CD4-positive, alpha-beta T cell (primary cell): Measurements from ENCODE around the gene IGSF10. TPM values are rescaled to one million over a fixed set of nuclear protein-coding genes. Genes with fewer than 3 reads are reported as not detected.
A peak's percentile ranks its signal among the peaks of the same experiment; 100 is the strongest.

Source experiments
- ATAC-seq: fragments of 200-7000 bp; cut with Tn5 transposase; one replicate; pipeline ENCODE4 v1.10.0; 2022; ENCODE audit warnings: mild to moderate bottlenecking; ENCODE audit not compliant: poor library complexity
- CTCF ChIA-PET: fragments of 350-600 bp; sonication (Branson Sonifier 250); formaldehyde crosslinking; loops from one replicate; lab custom pipeline; 2021; ENCODE audit warnings: antibody characterized with exemption, inconsistent platforms; lab: Charles Lee
- POLR2A ChIA-PET: fragments of 350-600 bp; sonication (Branson Sonifier 250); formaldehyde crosslinking; loops from one replicate; lab custom pipeline; 2021; ENCODE audit warnings: antibody characterized with exemption, inconsistent platforms; lab: Charles Lee
- DNase-seq, 14 experiments: peaks; one replicate each; pipeline ENCODE4 v3.0.0-alpha.2; 2013 to 2020; ENCODE audit warnings: mixed read lengths in 2 of 14
- H3K27ac ChIP-seq, 2 donors: one replicate each; pipeline versions ENCODE4 v1.5.1 to v1.7.0; 2013; ENCODE audit warnings: low read length in 2 of 2, low read depth in 1 of 2, mild to moderate bottlenecking in 1 of 2
- H3K27me3 ChIP-seq, 2 experiments: 1 replicate in 1 of 2; 2 replicates in 1 of 2; pipeline versions ENCODE4 v1.6.1 to v1.7.0; 2013; ENCODE audit warnings: low read length in 2 of 2, control low read depth in 1 of 2, mild to moderate bottlenecking in 1 of 2, moderate library complexity in 1 of 2; ENCODE audit not compliant: insufficient read depth in 2 of 2, control insufficient read depth in 1 of 2
- H3K36me3 ChIP-seq: one replicate; pipeline ENCODE4 v1.6.1; 2013; ENCODE audit warnings: low read length, control low read depth; ENCODE audit not compliant: insufficient read depth
- H3K4me1 ChIP-seq: one replicate; pipeline ENCODE4 v1.6.1; 2013; ENCODE audit warnings: low read length, control low read depth; ENCODE audit not compliant: insufficient read depth
- H3K4me3 ChIP-seq: one replicate; pipeline ENCODE4 v1.5.1; 2013; ENCODE audit warnings: mild to moderate bottlenecking, low read length, moderate library complexity
- H3K9me3 ChIP-seq, 2 experiments: 1 replicate in 1 of 2; 2 replicates in 1 of 2; pipeline versions ENCODE4 v1.6.1 to v1.7.0; 2013; ENCODE audit warnings: low read length in 2 of 2, mild to moderate bottlenecking in 2 of 2, control low read depth in 1 of 2, moderate library complexity in 1 of 2; ENCODE audit not compliant: control insufficient read depth in 1 of 2, insufficient read depth in 1 of 2
- H3K27ac Mint-ChIP-seq: one replicate; pipeline ENCODE4 v1.8.0; 2020; ENCODE audit warnings: mixed read lengths
- H3K27me3 Mint-ChIP-seq: one replicate; pipeline ENCODE4 v1.8.0; 2021; ENCODE audit warnings: mixed read lengths
- H3K36me3 Mint-ChIP-seq: one replicate; pipeline ENCODE4 v1.8.0; 2021; ENCODE audit warnings: low read depth, mixed read lengths
- H3K4me1 Mint-ChIP-seq: one replicate; pipeline ENCODE4 v1.8.0; 2021; ENCODE audit warnings: low read depth, mixed read lengths
- H3K4me3 Mint-ChIP-seq: one replicate; pipeline ENCODE4 v1.8.0; 2020; ENCODE audit warnings: mild to moderate bottlenecking, mixed read lengths
- H3K9me3 Mint-ChIP-seq: one replicate; pipeline ENCODE4 v1.8.0; 2020; ENCODE audit warnings: mixed read lengths
- CTCF ChIP-seq: fragments of 200-600 bp; IDR thresholded peaks from one replicate; pipeline ENCODE4 v1.8.0; 2022; ENCODE audit warnings: antibody characterized with exemption, mild to moderate bottlenecking
- intact Hi-C, 2 experiments: fragments of 100-400 bp; cut with DNase I in 1 of 2; cut with micrococcal nuclease in 1 of 2; formaldehyde crosslinking; loops; one replicate each; pipeline versions ENCODE4 v1.15.1 to v1.9.0; 2023 to 2025; cut with DNase I, micrococcal nuclease
- total RNA-seq, 174 experiments: library from RNA in 2 of 174; stranded (reverse) in 2 of 174; gene quantifications; one replicate each; pipeline ENCODE4 v1.2.3 and lab custom pipeline; 2021 to 2026

Gene IGSF10
- total RNA-seq, 2 experiments from 2014 or later: not detected

DNA sequence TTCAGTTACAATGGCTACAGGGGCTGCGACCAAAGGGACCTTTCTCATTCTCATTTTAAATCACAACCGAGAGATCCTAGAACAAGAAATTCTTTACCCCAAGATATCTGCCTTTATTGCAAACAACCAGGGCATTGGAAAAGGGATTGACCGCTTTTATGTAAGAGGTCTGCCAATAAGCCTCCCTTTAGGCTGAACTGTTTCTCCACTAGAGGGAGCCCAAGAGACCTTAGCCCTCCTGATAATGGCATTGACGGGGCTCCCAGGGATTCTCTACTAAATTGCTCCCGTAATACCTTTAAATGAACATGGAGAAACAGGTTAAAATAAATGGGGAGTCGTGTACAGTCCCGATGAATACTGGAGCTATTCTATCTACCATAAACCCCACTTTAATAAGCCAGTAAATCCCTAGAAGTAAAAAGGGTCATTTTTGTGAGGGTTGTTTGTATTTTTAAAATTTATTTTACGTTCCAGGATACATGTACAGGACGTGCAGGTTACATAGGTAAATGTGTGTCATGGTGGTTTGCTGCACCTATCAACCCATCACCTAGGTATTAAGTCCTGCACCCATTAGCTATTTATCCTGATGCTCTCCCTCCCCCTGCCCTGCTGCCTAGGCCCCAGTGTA lies 7.5 kb upstream of the IGSF10 start:
- H3K36me3 ChIP-seq: no peaks in the 10 kb centered on the region
- H3K4me3 Mint-ChIP-seq: no peak overlapping the region
- DNase-seq: peak in 10 of 14 experiments; percentile 7 to 71 (median 14)

GRCh38 chr3:151467069-151467468 lies 6.2 kb upstream of the IGSF10 start:
- ChIA-PET CTCF (interaction anchor here (1.3 kb wide), 1 partner anchor 19 kb away, joined by 4 read pairs; no protein-coding TSS in a partner anchor), POLR2A (no interaction called here)
- no peaks in the 10 kb centered on the region for H3K36me3 Mint-ChIP-seq
- no peaks in the 10 kb centered on the region for H3K4me1 ChIP-seq
- ATAC-seq: no peak
- peaks cover 6 to 7% of the 10 kb centered on the region in 2 experiments for H3K27me3 ChIP-seq
- no peak overlapping the region for H3K4me3 Mint-ChIP-seq
- no peaks in the 10 kb centered on the region for H3K9me3 Mint-ChIP-seq
- intact Hi-C loops: loop anchor here (5.0 to 10.0 kb wide), 3 partner anchors 368 to 1060 kb away; no protein-coding TSS in a partner anchor
- no peak for DNase-seq
- H3K27ac ChIP-seq: no peak overlapping the region
- H3K9me3 ChIP-seq: no peaks in the 10 kb centered on the region
- H3K36me3 ChIP-seq: no peaks in the 10 kb centered on the region
- peaks cover 12% of the 10 kb centered on the region for H3K27me3 Mint-ChIP-seq
- no peak overlapping the region for H3K27ac Mint-ChIP-seq
- TF ChIP-seq CTCF: no peak
- no peaks in the 10 kb centered on the region for H3K4me1 Mint-ChIP-seq
- H3K4me3 ChIP-seq: no peak overlapping the region

More for the DNA sequence above, 7.5 kb upstream of the IGSF10 start:
- TF ChIP-seq CTCF: peak; percentile 81
- Histone ChIP-seq H3K27ac (no peak overlapping the region), H3K4me1 (no peaks in the 10 kb centered on the region), H3K4me3 (no peak overlapping the region), H3K27me3 (no peaks in the 10 kb centered on the region), H3K9me3 (no peaks in the 10 kb centered on the region)
- CTCF ChIA-PET: interaction anchor here (1.3 to 1.5 kb wide), 2 partner anchors 9 to 20 kb away, joined by 4 to 7 read pairs; no protein-coding TSS in a partner anchor
- intact Hi-C loops: loop anchor here (1.0 to 10.0 kb wide), 5 partner anchors 366 to 1059 kb away; no protein-coding TSS in a partner anchor
- no peaks in the 10 kb centered on the region for H3K36me3 Mint-ChIP-seq
- H3K9me3 Mint-ChIP-seq: no peaks in the 10 kb centered on the region
- H3K4me1 Mint-ChIP-seq: no peaks in the 10 kb centered on the region
- no peak overlapping the region for H3K27ac Mint-ChIP-seq
- no peak for ATAC-seq
- POLR2A ChIA-PET: no interaction called here
- peaks cover 9% of the 10 kb centered on the region for H3K27me3 Mint-ChIP-seq

- no peaks in the 10 kb centered on the region for H3K9me3 Mint-ChIP-seq
These were observed 2.1 kb upstream of the IGSF10 start for GRCh38 chr3:151462991-151463390.

More at GRCh38 chr3:151462991-151463390, 2.1 kb upstream of the IGSF10 start:
- no peaks in the 10 kb centered on the region for H3K36me3 Mint-ChIP-seq
- CTCF ChIA-PET: interaction anchor here (1.1 kb wide), 1 partner anchor 12 kb away, joined by 4 read pairs; no protein-coding TSS in a partner anchor
- POLR2A ChIA-PET: no interaction called here
- no peak overlapping the region for H3K27ac ChIP-seq
- H3K4me1 Mint-ChIP-seq: peaks cover 4% of the 10 kb centered on the region
- H3K27me3 ChIP-seq: peaks cover 14 to 30% of the 10 kb centered on the region in 2 experiments
- H3K4me3 ChIP-seq: no peak overlapping the region
- no peak overlapping the region for H3K4me3 Mint-ChIP-seq
- intact Hi-C loops: loop anchor here in 1 of 2 experiments (10.0 kb wide), 1 partner anchor 372 kb away; no protein-coding TSS in a partner anchor
- ATAC-seq: no peak
- H3K4me1 ChIP-seq: no peaks in the 10 kb centered on the region
- H3K27me3 Mint-ChIP-seq: peaks cover 36% of the 10 kb centered on the region
- H3K27ac Mint-ChIP-seq: no peak overlapping the region
- no peaks in the 10 kb centered on the region for H3K9me3 ChIP-seq
- DNase-seq: no peak
- H3K36me3 ChIP-seq: no peaks in the 10 kb centered on the region
- TF ChIP-seq CTCF: no peak
